Measurements from ENCODE around the gene CRYBG3. TPM values are rescaled to one million over a fixed set of nuclear protein-coding genes. Genes with fewer than 3 reads are reported as not detected.

The CRYBG3 gene
- total and polyA plus RNA-seq, 2 of the 13 experiments (the other 11 are each of a cell fraction or from before 2014, with no cell fraction given) = 3.8 to 15.9 TPM

- TF ChIP-seq ELK4 (CRISPR knock-in tag; IDR thresholded peaks at IDR 0.05; ENCODE audit: borderline replicate concordance) (no peak), ZBTB37 (CRISPR knock-in tag; IDR thresholded peaks at IDR 0.05) (no peak), RBM22 (optimal IDR thresholded peaks at IDR 0.05; ENCODE audit: low read length) (no peak), HIVEP1 (CRISPR knock-in tag; IDR thresholded peaks at IDR 0.05) (no peak), TOPORS (CRISPR knock-in tag; IDR thresholded peaks at IDR 0.05) (no peak), ETV5 (CRISPR knock-in tag; IDR thresholded peaks at IDR 0.05; ENCODE audit: borderline replicate concordance) (no peak), ZBTB8A (CRISPR knock-in tag; IDR thresholded peaks at IDR 0.05; ENCODE audit: borderline replicate concordance, low read depth) (no peak), ZNF776 (CRISPR knock-in tag; IDR thresholded peaks at IDR 0.05) (no peak), ZNF121 (CRISPR knock-in tag; IDR thresholded peaks at IDR 0.05) (no peak), ADNP (CRISPR knock-in tag; IDR thresholded peaks at IDR 0.05) (no peak), BRCA1 (CRISPR knock-in tag; IDR thresholded peaks at IDR 0.05) (no peak), HOXD1 (CRISPR knock-in tag; IDR thresholded peaks at IDR 0.05) (no peak), ZNF782 (CRISPR knock-in tag; IDR thresholded peaks at IDR 0.05; ENCODE audit: borderline replicate concordance) (no peak), TCF7L2 (IDR thresholded peaks at IDR 0.05; ENCODE audit: low read depth, low read length) (no peak), ZNF230 (CRISPR knock-in tag; IDR thresholded peaks at IDR 0.05) (no peak), SYNCRIP (IDR thresholded peaks at IDR 0.05; ENCODE audit: insufficient read depth, low read depth, low read length) (no peak), ZNF33B (CRISPR knock-in tag; IDR thresholded peaks at IDR 0.05) (no peak), TGIF2 (CRISPR knock-in tag; IDR thresholded peaks at IDR 0.05) (no peak), HDAC6 (IDR thresholded peaks at IDR 0.05; ENCODE audit: low read depth, low read length) (no peak), ONECUT2 (CRISPR knock-in tag; IDR thresholded peaks at IDR 0.05) (no peak), CHD4 (IDR thresholded peaks at IDR 0.05; ENCODE audit: borderline replicate concordance, low read length) (no peak)
- TF ChIP-seq, protein P1, sequence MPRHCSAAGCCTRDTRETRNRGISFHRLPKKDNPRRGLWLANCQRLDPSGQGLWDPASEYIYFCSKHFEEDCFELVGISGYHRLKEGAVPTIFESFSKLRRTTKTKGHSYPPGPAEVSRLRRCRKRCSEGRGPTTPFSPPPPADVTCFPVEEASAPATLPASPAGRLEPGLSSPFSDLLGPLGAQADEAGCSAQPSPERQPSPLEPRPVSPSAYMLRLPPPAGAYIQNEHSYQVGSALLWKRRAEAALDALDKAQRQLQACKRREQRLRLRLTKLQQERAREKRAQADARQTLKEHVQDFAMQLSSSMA (CRISPR knock-in tag; IDR thresholded peaks at IDR 0.05) = no peak
- TF ChIP-seq, protein P2, sequence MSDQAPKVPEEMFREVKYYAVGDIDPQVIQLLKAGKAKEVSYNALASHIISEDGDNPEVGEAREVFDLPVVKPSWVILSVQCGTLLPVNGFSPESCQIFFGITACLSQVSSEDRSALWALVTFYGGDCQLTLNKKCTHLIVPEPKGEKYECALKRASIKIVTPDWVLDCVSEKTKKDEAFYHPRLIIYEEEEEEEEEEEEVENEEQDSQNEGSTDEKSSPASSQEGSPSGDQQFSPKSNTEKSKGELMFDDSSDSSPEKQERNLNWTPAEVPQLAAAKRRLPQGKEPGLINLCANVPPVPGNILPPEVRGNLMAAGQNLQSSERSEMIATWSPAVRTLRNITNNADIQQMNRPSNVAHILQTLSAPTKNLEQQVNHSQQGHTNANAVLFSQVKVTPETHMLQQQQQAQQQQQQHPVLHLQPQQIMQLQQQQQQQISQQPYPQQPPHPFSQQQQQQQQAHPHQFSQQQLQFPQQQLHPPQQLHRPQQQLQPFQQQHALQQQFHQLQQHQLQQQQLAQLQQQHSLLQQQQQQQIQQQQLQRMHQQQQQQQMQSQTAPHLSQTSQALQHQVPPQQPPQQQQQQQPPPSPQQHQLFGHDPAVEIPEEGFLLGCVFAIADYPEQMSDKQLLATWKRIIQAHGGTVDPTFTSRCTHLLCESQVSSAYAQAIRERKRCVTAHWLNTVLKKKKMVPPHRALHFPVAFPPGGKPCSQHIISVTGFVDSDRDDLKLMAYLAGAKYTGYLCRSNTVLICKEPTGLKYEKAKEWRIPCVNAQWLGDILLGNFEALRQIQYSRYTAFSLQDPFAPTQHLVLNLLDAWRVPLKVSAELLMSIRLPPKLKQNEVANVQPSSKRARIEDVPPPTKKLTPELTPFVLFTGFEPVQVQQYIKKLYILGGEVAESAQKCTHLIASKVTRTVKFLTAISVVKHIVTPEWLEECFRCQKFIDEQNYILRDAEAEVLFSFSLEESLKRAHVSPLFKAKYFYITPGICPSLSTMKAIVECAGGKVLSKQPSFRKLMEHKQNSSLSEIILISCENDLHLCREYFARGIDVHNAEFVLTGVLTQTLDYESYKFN (CRISPR knock-in tag; conservative IDR thresholded peaks at IDR 0.05) = peak; percentile 72
Measured at GRCh38 chr3:97992547-97993173, 170.8 kb downstream of the CRYBG3 start (continued).
